ENCODE measurements around the gene ALDH1L2. TPM values are rescaled to one million over a fixed set of nuclear protein-coding genes. Genes with fewer than 3 reads are reported as not detected.
"Not testable (repeated sequence)": the region's sequence is repeated elsewhere in the genome, so short reads cannot be mapped to it uniquely, and the experiment has no call there.

ALDH1L2 gene
- total RNA-seq, 6 donors from 2014 or later: 1.2 to 11.6 (median 2.9) TPM

DNA sequence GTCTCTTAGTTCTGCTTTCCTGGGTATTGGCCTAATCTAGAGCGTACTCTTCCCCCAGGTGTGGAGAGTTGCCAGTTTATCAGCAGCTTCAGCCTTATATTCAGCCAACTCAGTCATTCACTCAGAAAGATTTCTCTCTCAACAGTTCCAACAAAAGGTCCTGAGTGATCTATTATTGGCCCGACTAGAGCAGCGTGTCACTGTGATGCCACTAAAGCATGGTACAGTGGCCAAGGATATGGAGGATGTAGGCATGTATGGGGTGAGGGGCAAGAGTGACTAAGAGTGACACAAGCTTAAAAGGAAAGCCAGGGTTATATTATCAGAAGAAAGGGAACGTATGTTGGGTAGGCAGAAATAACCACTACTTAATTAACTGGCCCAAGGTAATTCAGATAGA lies 93.3 kb downstream of the ALDH1L2 start:
- ATAC-seq (ENCODE audit: low FRiP score in 2 of 2): no peak
- 92 to 95% methylated on average over 4 of the region's 4 CpGs for WGBS, 2 donors
- TF ChIP-seq POLR2AphosphoS5 (IDR thresholded peaks at IDR 0.05) (no peak), POLR2A (IDR thresholded peaks at IDR 0.05) (no peak), EP300 (IDR thresholded peaks at IDR 0.05) (no peak)
- TF ChIP-seq, protein P1, sequence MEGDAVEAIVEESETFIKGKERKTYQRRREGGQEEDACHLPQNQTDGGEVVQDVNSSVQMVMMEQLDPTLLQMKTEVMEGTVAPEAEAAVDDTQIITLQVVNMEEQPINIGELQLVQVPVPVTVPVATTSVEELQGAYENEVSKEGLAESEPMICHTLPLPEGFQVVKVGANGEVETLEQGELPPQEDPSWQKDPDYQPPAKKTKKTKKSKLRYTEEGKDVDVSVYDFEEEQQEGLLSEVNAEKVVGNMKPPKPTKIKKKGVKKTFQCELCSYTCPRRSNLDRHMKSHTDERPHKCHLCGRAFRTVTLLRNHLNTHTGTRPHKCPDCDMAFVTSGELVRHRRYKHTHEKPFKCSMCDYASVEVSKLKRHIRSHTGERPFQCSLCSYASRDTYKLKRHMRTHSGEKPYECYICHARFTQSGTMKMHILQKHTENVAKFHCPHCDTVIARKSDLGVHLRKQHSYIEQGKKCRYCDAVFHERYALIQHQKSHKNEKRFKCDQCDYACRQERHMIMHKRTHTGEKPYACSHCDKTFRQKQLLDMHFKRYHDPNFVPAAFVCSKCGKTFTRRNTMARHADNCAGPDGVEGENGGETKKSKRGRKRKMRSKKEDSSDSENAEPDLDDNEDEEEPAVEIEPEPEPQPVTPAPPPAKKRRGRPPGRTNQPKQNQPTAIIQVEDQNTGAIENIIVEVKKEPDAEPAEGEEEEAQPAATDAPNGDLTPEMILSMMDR (IDR thresholded peaks at IDR 0.05): no peak
- H3K9me3 ChIP-seq: no peaks in the 10 kb centered on the region
- peaks cover 0 to 52% (median 17%) of the 10 kb centered on the region in 4 donors for H3K36me3 ChIP-seq
- no peak overlapping the region for H3K27ac ChIP-seq
- H3K4me3 ChIP-seq: no peak overlapping the region
- no peaks in the 10 kb centered on the region for H3K27me3 ChIP-seq
- no peak for DNase-seq
- H3K4me1 ChIP-seq: peaks cover 11 to 15% (median 13%) of the 10 kb centered on the region in 4 donors

- TF ChIP-seq, protein P1 (IDR thresholded peaks at IDR 0.05): no peak
- peak; percentile 38 to 82 for TF ChIP-seq POLR2AphosphoS5 (IDR thresholded peaks at IDR 0.05)
- TF ChIP-seq POLR2A (IDR thresholded peaks at IDR 0.05): peak in 1 of 4 donors; percentile 83
- peak within 1 kb of the TSS; percentile 67 to 80 (median 76) for H3K27ac ChIP-seq
- WGBS, 2 donors: 1% methylated on average over 28 to 42 of the region's 59 CpGs
- peaks cover 13 to 18% (median 14%) of the 10 kb centered on the region in 4 donors for H3K4me1 ChIP-seq
- H3K9me3 ChIP-seq: no peaks in the 10 kb centered on the region
- H3K4me3 ChIP-seq: peak within 1 kb of the TSS; percentile 78 to 97 (median 94)
- ATAC-seq (ENCODE audit: low FRiP score in 2 of 2) (peak; percentile 99 to 100), DNase-seq (peak; percentile 94 to 95)
- peaks cover 0 to 9% (median 2%) of the 10 kb centered on the region in 4 donors for H3K36me3 ChIP-seq
- no peaks in the 10 kb centered on the region for H3K27me3 ChIP-seq
These were observed 98.0 kb downstream of the ALDH1L2 start, which contains the start of gene NOPCHAP1 for GRCh38 chr12:104986022-104986941. Gene NOPCHAP1 (plus strand): TSS chr12:104986316. CDS start chr12:104986353, 37 bp downstream.

- peaks cover 0 to 5% (median 0%) of the 10 kb centered on the region in 4 donors for H3K36me3 ChIP-seq
- 88 to 91% methylated on average over 4 of the region's 4 CpGs for WGBS, 2 donors
- peaks cover 13 to 18% (median 14%) of the 10 kb centered on the region in 4 donors for H3K4me1 ChIP-seq
- H3K4me3 ChIP-seq: no peak overlapping the region
- ATAC-seq (ENCODE audit: low FRiP score in 2 of 2) (no peak), DNase-seq (no peak)
- no peaks in the 10 kb centered on the region for H3K9me3 ChIP-seq
- no peak overlapping the region for H3K27ac ChIP-seq
- TF ChIP-seq POLR2AphosphoS5 (IDR thresholded peaks at IDR 0.05) (no peak), EP300 (IDR thresholded peaks at IDR 0.05) (no peak), POLR2A (IDR thresholded peaks at IDR 0.05) (no peak)
- TF ChIP-seq, protein P1 (IDR thresholded peaks at IDR 0.05): no peak
- no peaks in the 10 kb centered on the region for H3K27me3 ChIP-seq
These were observed 99.1 kb downstream of the ALDH1L2 start for GRCh38 chr12:104985206-104985605.

GRCh38 chr12:104977688-104978087 lies 106.6 kb downstream of the ALDH1L2 start:
- WGBS, 2 donors: 88 to 91% methylated on average over 15 of the region's 15 CpGs
- not testable (repeated sequence) for H3K27me3 ChIP-seq; H3K9me3 ChIP-seq; H3K4me3 ChIP-seq; ATAC-seq (ENCODE audit: low FRiP score in 2 of 2); H3K4me1 ChIP-seq; H3K27ac ChIP-seq; H3K36me3 ChIP-seq
- DNase-seq: peak in 1 of 2 donors; percentile 71

DNA sequence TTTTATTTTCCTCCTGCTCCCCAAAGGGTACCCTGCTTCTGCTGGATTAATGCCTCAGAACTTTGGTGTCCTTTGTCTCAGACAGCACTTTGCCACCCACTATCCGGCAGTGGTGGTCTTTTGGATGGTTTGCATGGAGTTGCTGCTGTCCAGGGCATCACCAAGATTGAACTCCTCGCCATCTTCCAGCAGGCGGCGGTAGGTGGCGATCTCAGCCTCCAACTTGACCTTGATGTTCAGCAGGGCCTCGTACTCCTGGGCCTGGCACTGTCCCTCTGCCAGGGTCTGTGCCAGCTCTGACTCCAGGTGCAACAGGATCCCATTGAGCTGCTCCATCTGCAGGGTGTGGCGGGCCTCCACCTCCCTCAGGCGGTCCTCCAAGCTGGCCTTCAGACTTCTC lies 107.6 kb downstream of the ALDH1L2 start:
- Histone ChIP-seq H3K36me3 (no peaks in the 10 kb centered on the region), H3K27ac (no peak overlapping the region), H3K4me1 (no peaks in the 10 kb centered on the region), H3K9me3 (no peaks in the 10 kb centered on the region), H3K4me3 (no peak overlapping the region), H3K27me3 (no peaks in the 10 kb centered on the region)
- DNase-seq (peak in 1 of 2 donors; percentile 40), ATAC-seq (ENCODE audit: low FRiP score in 2 of 2) (no peak)
- 85 to 99% methylated on average over 3 to 8 of the region's 8 CpGs for WGBS, 2 donors
- TF ChIP-seq POLR2AphosphoS5 (IDR thresholded peaks at IDR 0.05): no peak
- no peak for TF ChIP-seq EP300 (IDR thresholded peaks at IDR 0.05)
- no peak for TF ChIP-seq POLR2A (IDR thresholded peaks at IDR 0.05)
- TF ChIP-seq, protein P1 (IDR thresholded peaks at IDR 0.05): no peak

Measured in upper lobe of left lung (tissue), 6 donors.